GM15510 (cell line): ENCODE results near the gene CACNA1S.

Experiments used
- POLR2A ChIP-seq: IDR thresholded peaks from 3 replicates; pipeline ENCODE4 v1.6.1; 2011; ENCODE audit warnings: borderline replicate concordance; ENCODE audit not compliant: insufficient read length; ENCODE audit errors: extremely low read depth

Gene CACNA1S

GRCh38 chr1:201004732-201005131 is 107.5 kb downstream of the CACNA1S start:
- TF ChIP-seq POLR2A, result no peak

- TF ChIP-seq POLR2A, result no peak
These were observed 108.1 kb downstream of the CACNA1S start for GRCh38 chr1:201004154-201004553.

- no peak for TF ChIP-seq POLR2A
These were observed 109.7 kb downstream of the CACNA1S start for GRCh38 chr1:201002510-201002909.

GRCh38 chr1:201001962-201002361 is 110.3 kb downstream of the CACNA1S start:
- no peak for TF ChIP-seq POLR2A

GRCh38 chr1:201000391-201000790 is 111.8 kb downstream of the CACNA1S start:
- no peak for TF ChIP-seq POLR2A

- no peak for TF ChIP-seq POLR2A
These were observed 112.6 kb downstream of the CACNA1S start for GRCh38 chr1:200999667-201000066.

GRCh38 chr1:200998323-200998722 is 113.9 kb downstream of the CACNA1S start:
- no peak for TF ChIP-seq POLR2A

GRCh38 chr1:200992382-200993048 is 119.7 kb downstream of the CACNA1S start:
- TF ChIP-seq POLR2A, result no peak

- TF ChIP-seq POLR2A, result no peak
These were observed 121.1 kb downstream of the CACNA1S start for GRCh38 chr1:200991097-200991614.

- TF ChIP-seq POLR2A, result no peak
These were observed 122.1 kb downstream of the CACNA1S start for GRCh38 chr1:200990114-200990513.
